OCI-LY3 (cell line): Measurements from ENCODE around the gene WDR53.
A peak's percentile ranks its signal among the peaks of the same experiment; 100 is the strongest.
"Not testable (repeated sequence)": the region's sequence is repeated elsewhere in the genome, so short reads cannot be mapped to it uniquely, and the experiment has no call there.

Source experiments
- H2AFZ ChIP-seq: fragments of 200-600, 300-600 bp; shearing (Covaris generic); 2 replicates; pipeline ENCODE4 v1.6.0; 2014; ENCODE audit warnings: antibody characterized with exemption, low read depth, low read length
- H3K27ac ChIP-seq: fragments of 200-600, 300-600 bp; sonication (generic); 2 replicates; pipeline ENCODE4 v1.5.1; 2014; ENCODE audit warnings: mild to moderate bottlenecking, low read length, moderate library complexity, mixed read lengths
- H3K27me3 ChIP-seq: fragments of 200-600, 300-600 bp; sonication (generic); 2 replicates; pipeline ENCODE4 v1.6.1; 2014; ENCODE audit warnings: low read depth, low read length, mixed read lengths
- H3K36me3 ChIP-seq: fragments of 200-600, 300-600 bp; sonication (generic); replicated peaks from 2 replicates; pipeline ENCODE3; 2014; ENCODE audit warnings: low read depth, low read length, mixed read lengths
- H3K4me1 ChIP-seq: fragments of 300-600, 200-600 bp; sonication (generic); 2 replicates; pipeline ENCODE4 v1.6.1; 2014; ENCODE audit warnings: low read length, mixed read lengths
- H3K4me2 ChIP-seq: fragments of 200-600, 300-600 bp; sonication (generic); 2 replicates; pipeline ENCODE4 v1.6.1; 2014; ENCODE audit warnings: low read length, mixed read lengths
- H3K4me3 ChIP-seq: fragments of 300-600, 200-600 bp; sonication (generic); 2 replicates; pipeline ENCODE4 v1.5.1; 2014; ENCODE audit warnings: antibody characterized with exemption, mild to moderate bottlenecking, low read length, moderate library complexity
- H3K79me2 ChIP-seq: fragments of 300-600, 200-600 bp; shearing (Covaris generic); 2 replicates; pipeline ENCODE4 v1.6.1; 2014; ENCODE audit warnings: mild to moderate bottlenecking, low read length, mixed read lengths
- H3K9ac ChIP-seq: fragments of 300-600, 200-600 bp; shearing (Covaris generic); 2 replicates; pipeline ENCODE4 v1.6.0; 2014; ENCODE audit warnings: mild to moderate bottlenecking, low read length, moderate library complexity
- H3K9me3 ChIP-seq: fragments of 200-600, 300-600 bp; shearing (Covaris generic); 2 replicates; pipeline ENCODE4 v1.6.1; 2014; ENCODE audit warnings: low read length, mixed read lengths; ENCODE audit not compliant: insufficient read depth
- H4K20me1 ChIP-seq: fragments of 200-600, 300-600 bp; sonication (generic); 2 replicates; pipeline ENCODE4 v1.6.1; 2016; ENCODE audit warnings: low read length, mixed read lengths; ENCODE audit not compliant: insufficient read depth
- CTCF ChIP-seq: fragments of 200-600, 300-600 bp; sonication (generic); IDR thresholded peaks from 2 replicates; pipeline ENCODE4 v1.5.1; 2014; ENCODE audit warnings: antibody characterized with exemption, low read length, low read depth
- EZH2phosphoT487 ChIP-seq: fragments of 200-600 bp; shearing (Covaris generic); IDR thresholded peaks from 2 replicates; pipeline ENCODE4 v1.6.1; 2018; ENCODE audit warnings: antibody characterized with exemption, mixed run types, low read depth

Gene WDR53

DNA sequence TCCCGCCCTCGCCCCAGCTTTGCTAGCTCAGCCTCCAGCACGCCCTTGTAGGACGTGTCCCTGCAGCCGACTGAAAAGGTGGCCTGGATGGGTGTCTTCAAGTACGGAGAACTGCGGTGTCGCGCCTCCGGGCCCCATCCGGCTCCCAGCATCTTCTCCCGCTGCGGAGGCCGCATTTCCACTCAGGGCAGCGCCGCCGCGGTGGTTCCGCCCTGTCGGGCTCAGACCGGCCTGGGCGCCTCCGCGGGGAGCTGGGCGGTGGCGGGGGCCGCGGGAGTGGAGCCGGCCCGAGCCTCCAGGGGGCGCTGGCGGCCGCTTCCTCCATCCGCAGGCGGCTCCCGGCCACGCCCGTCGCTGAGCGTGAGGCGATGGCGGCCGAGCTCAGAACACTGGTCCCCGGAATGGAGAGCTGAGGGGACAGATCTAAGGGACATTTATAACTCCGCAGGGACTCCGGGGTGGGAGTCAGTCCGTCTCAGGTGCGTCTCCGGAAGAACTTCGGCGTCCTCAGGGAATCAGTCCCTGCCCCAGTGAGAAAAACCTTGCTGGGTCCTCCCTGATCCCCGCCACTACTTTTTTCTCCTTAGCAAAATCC lies 39.6 kb downstream of the WDR53 start:
- Histone ChIP-seq H3K27me3 (no peaks in the 10 kb centered on the region), H2AFZ (peak overlapping the region; percentile 98), H3K4me3 (peak overlapping the region; percentile 81), H3K4me1 (peaks cover 13% of the 10 kb centered on the region), H3K9ac (peak overlapping the region; percentile 80), H3K9me3 (no peaks in the 10 kb centered on the region), H3K4me2 (peak overlapping the region; percentile 76), H3K79me2 (no peaks in the 10 kb centered on the region), H3K36me3 (peaks cover 2% of the 10 kb centered on the region), H3K27ac (peak overlapping the region; percentile 72), H4K20me1 (no peaks in the 10 kb centered on the region)
- TF ChIP-seq EZH2phosphoT487 (no peak), CTCF (peak; percentile 71)

GRCh38 chr3:196525141-196525540 lies 43.2 kb downstream of the WDR53 start:
- H3K79me2 ChIP-seq: no peaks in the 10 kb centered on the region

DNA sequence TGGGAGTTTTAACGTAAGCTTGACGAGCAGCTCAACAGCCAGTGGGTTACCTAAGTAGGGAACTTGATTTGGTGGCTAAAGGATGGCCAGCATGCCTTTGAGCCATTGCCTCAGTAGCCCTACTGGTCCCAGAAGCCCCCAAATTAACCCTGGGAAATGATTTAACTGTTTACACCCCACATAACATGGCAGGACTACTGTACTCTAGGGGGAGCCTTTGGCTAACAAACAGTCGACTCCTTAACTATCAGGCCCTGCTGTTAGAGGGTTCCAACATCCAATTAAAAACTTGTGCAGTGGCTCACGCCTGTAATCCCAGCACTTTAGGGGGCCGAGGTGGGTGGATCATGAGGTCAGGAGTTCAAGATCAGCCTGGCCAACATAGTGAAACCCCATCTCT lies 43.8 kb downstream of the WDR53 start:
- peak; percentile 41 for TF ChIP-seq CTCF
- no peak for TF ChIP-seq EZH2phosphoT487
- H3K27ac ChIP-seq: no peak overlapping the region
- H3K4me2 ChIP-seq: no peak overlapping the region

More at GRCh38 chr3:196525141-196525540, 43.2 kb downstream of the WDR53 start:
- H3K4me2 ChIP-seq: no peak overlapping the region
- H2AFZ ChIP-seq: no peak overlapping the region
- no peaks in the 10 kb centered on the region for H3K36me3 ChIP-seq
- no peak overlapping the region for H3K4me3 ChIP-seq
- no peaks in the 10 kb centered on the region for H4K20me1 ChIP-seq
- H3K27ac ChIP-seq: no peak overlapping the region
- peaks cover 13% of the 10 kb centered on the region for H3K4me1 ChIP-seq
- H3K9ac ChIP-seq: no peak overlapping the region
- TF ChIP-seq CTCF (no peak), EZH2phosphoT487 (no peak)
- no peaks in the 10 kb centered on the region for H3K9me3 ChIP-seq
- no peaks in the 10 kb centered on the region; the same call in 1 of the 2 replicates for H3K27me3 ChIP-seq

GRCh38 chr3:196523841-196524240 lies 44.5 kb downstream of the WDR53 start:
- Histone ChIP-seq H3K27me3 (no peaks in the 10 kb centered on the region; the same call in 1 of the 2 replicates), H3K4me2 (no peak overlapping the region), H3K27ac (no peak overlapping the region), H4K20me1 (no peaks in the 10 kb centered on the region), H2AFZ (no peak overlapping the region), H3K9ac (no peak overlapping the region), H3K9me3 (no peaks in the 10 kb centered on the region), H3K36me3 (no peaks in the 10 kb centered on the region), H3K79me2 (no peaks in the 10 kb centered on the region), H3K4me3 (no peak overlapping the region), H3K4me1 (peaks cover 16% of the 10 kb centered on the region)
- no peak for TF ChIP-seq EZH2phosphoT487
- no peak for TF ChIP-seq CTCF

More for the DNA sequence above, 43.8 kb downstream of the WDR53 start:
- no peaks in the 10 kb centered on the region for H3K9me3 ChIP-seq
- no peaks in the 10 kb centered on the region for H3K79me2 ChIP-seq
- no peak overlapping the region for H2AFZ ChIP-seq
- H3K9ac ChIP-seq: no peak overlapping the region
- no peaks in the 10 kb centered on the region; the same call in 1 of the 2 replicates for H3K27me3 ChIP-seq
- H3K4me3 ChIP-seq: no peak overlapping the region
- no peaks in the 10 kb centered on the region for H3K36me3 ChIP-seq
- H4K20me1 ChIP-seq: no peaks in the 10 kb centered on the region
- H3K4me1 ChIP-seq: peaks cover 13% of the 10 kb centered on the region

DNA sequence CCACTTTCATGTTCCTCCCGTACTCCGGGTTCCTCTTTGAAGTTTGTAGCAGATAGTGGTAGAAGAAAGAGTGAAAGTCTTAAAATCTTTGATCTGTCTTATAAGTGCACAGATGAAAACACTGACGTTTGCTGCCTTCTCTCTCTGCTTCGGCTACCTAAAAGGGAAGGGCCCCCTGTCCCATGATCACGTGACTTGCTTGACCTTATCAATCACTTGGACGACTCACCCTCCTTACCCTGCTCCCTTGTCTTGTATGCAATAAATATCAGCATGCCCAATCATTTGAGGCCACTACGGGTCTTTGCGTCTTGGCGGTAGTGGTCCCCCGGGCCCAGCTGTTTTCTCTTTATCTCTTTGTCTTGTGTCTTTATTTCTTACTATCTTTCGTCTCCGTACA lies 47.1 kb downstream of the WDR53 start:
- not testable (repeated sequence) for H2AFZ ChIP-seq, H4K20me1 ChIP-seq

More for the DNA sequence above, 47.1 kb downstream of the WDR53 start:
- H3K4me1 ChIP-seq: peaks cover 17% of the 10 kb centered on the region
- not testable (repeated sequence) for H3K9ac ChIP-seq, H3K36me3 ChIP-seq, H3K9me3 ChIP-seq, H3K27me3 ChIP-seq, H3K4me3 ChIP-seq, H3K79me2 ChIP-seq, H3K4me2 ChIP-seq, H3K27ac ChIP-seq
